Mucosa of rectum (tissue), 2 donors: ENCODE results near the gene FAM72D.
"Not testable (repeated sequence)": the region's sequence is repeated elsewhere in the genome, so short reads cannot be mapped to it uniquely, and the experiment has no call there.

Experiments used
- H3K27ac ChIP-seq, 2 donors: one replicate each; pipeline ENCODE4 v1.7.0; 2013; ENCODE audit warnings: inconsistent platforms in 2 of 2, low read depth in 2 of 2, low read length in 2 of 2
- H3K27me3 ChIP-seq, 2 donors: one replicate each; pipeline ENCODE4 v1.7.0; 2013; ENCODE audit warnings: low read length in 2 of 2; ENCODE audit not compliant: control insufficient read depth in 2 of 2, insufficient read depth in 2 of 2
- H3K36me3 ChIP-seq, 2 donors: one replicate each; pipeline ENCODE4 v1.7.0; 2013; ENCODE audit warnings: low read length in 2 of 2; ENCODE audit not compliant: control insufficient read depth in 2 of 2, insufficient read depth in 2 of 2
- H3K4me1 ChIP-seq, 2 donors: one replicate each; pipeline ENCODE4 v1.7.0; 2013; ENCODE audit warnings: low read length in 2 of 2, mild to moderate bottlenecking in 1 of 2; ENCODE audit not compliant: control insufficient read depth in 2 of 2, insufficient read depth in 2 of 2
- H3K4me3 ChIP-seq, 2 donors: one replicate each; pipeline ENCODE4 v1.7.0; 2013; ENCODE audit warnings: low read length in 2 of 2
- H3K9ac ChIP-seq, 2 donors: one replicate each; pipeline ENCODE4 v1.7.0; 2013; ENCODE audit warnings: low read length in 2 of 2, low read depth in 1 of 2, mild to moderate bottlenecking in 1 of 2
- H3K9me3 ChIP-seq, 2 donors: one replicate each; pipeline ENCODE4 v1.7.0; 2013; ENCODE audit warnings: low read length in 2 of 2; ENCODE audit not compliant: control insufficient read depth in 2 of 2
- donor health status: healthy.
- donor health status: Normal muscosa, but diverticular disease.

Gene FAM72D

DNA sequence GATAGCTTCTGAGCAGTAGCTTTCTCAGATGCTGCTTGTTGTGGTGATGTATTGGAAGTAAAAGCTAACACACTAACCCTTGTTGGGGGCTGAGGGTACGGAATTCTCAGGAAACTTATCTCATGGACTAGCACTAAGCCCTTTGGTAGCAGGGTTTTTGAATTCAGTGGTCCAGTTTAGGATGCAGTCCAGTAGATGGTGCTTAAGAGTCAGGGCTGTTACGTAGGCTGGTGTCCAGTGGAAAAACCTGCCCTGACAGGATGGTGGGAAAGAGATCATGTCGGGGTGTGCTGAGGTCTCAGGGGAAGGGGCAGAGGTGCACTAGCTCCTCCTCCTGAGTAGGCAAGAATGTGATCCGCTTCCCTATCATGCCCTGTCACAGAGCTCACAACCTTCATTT is 59.6 kb downstream of the FAM72D start:
- not testable (repeated sequence) for H3K4me1 ChIP-seq, H3K9me3 ChIP-seq, H3K4me3 ChIP-seq, H3K27me3 ChIP-seq, H3K9ac ChIP-seq, H3K36me3 ChIP-seq, H3K27ac ChIP-seq

DNA sequence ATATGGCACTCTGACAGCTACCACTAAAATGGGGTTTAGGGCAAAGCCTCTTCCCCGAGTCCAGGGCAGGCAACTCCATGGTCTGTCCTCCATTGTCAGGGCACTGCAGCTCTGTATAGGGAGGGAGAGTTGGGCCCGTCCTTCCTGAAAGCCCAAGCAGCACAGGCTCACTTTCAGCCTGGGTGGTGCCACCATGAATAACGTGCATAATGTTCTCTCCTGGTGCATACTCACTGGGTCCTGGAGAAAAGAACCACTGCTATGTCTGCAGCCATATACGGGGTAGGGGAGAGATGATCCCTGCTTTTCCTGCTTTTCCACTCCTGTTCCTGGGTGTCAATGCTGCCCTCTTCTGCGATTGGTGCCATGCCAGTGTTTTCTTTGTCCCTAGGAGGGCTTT is 60.1 kb downstream of the FAM72D start:
- H3K9me3 ChIP-seq, H3K27ac ChIP-seq, H3K36me3 ChIP-seq, H3K4me3 ChIP-seq, H3K4me1 ChIP-seq, H3K9ac ChIP-seq, H3K27me3 ChIP-seq: not testable (repeated sequence)

DNA sequence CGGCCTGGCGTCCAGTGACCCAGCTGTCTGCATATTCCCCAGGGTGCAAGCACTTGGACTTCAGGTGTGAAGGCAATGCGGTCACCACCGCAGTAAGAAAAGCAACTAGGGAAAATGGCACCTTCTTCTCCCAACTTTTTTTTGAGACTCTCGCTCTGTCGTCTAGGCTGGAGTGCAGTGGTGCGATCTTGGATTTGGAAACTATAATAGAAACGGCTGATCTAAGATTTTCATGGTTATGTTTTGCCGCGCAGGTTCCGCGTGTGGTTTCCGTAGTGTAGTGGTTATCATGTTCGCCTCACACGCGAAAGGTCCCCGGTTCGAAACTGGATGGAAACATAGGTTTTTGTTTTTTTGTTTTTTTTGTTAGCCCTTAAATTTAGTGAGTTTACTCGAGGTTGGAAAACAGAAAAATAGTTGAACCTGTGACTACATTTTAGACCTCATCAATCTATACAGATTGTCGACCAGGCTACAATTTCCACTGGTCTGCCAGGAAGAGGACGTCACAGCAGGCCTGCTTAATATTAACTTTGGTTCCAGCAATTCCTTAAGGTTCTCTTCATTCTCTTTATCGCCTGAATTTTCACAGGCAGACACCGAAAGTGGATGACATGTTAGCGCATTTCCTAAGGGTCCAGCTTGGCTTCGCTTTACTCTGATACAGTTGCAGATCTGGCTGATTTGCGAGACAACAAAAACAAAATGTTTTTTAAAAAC is 61.3 kb downstream of the FAM72D start:
- H3K27ac ChIP-seq, H3K36me3 ChIP-seq, H3K4me3 ChIP-seq, H3K27me3 ChIP-seq, H3K9me3 ChIP-seq, H3K4me1 ChIP-seq, H3K9ac ChIP-seq: not testable (repeated sequence)

DNA sequence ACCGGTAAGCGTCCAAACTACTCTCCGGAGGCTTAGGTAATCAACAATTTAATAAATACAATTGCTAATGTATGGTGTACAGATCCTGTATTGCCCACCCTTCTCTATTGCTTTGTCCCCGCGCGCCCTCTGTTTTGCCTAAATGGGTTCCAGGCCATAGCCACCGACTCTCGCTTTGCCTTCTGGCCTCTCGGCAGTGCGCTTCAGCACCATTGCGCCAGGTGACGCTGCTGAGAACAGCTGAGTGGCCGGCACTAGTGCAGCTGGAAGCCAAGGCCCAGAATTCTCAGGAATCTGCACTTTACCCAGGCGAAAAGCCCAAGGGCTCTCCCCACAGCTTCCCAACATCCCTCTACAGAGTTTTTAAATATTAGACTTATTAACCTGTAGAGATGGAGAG is 61.9 kb downstream of the FAM72D start:
- not testable (repeated sequence) for H3K36me3 ChIP-seq, H3K4me1 ChIP-seq, H3K4me3 ChIP-seq, H3K27me3 ChIP-seq, H3K9me3 ChIP-seq, H3K27ac ChIP-seq, H3K9ac ChIP-seq

DNA sequence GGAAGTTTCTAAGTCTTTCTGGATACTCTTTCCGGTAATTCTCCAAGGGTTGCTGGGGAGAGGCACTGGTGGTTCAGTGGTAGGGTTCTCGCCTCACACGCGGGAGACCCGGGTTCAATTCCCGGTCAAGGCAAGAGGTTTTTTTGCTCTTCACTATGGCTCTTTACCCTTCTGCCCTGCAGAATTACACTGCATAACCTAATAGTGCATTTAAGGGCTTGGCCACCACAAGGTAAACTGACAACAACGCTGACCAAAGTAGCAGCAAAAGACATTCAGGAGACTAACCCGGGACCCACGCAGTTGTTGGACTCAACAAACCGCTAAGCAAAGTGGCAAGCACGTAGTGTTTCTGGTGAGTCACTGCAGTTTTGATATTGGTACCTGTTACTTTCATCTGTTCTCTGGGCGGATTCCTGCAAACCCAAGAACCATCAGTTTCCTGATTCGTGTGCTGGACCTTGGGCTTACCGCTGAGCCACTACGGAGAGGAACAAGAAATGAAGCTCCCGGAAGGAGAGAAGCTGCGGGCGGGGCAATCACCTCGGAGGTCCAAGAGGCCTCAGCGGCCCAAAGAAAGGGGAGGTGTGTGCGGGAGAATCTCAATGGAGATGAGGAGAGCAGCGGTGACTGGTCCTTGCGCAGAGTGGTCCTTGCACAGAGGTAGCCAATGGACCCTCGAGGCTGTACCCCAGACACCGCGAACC is 65.4 kb downstream of the FAM72D start:
- H3K4me1 ChIP-seq, H3K27ac ChIP-seq, H3K27me3 ChIP-seq, H3K4me3 ChIP-seq, H3K9ac ChIP-seq, H3K9me3 ChIP-seq, H3K36me3 ChIP-seq: not testable (repeated sequence)
